Measurements from ENCODE around the gene LUZP1.

DNA sequence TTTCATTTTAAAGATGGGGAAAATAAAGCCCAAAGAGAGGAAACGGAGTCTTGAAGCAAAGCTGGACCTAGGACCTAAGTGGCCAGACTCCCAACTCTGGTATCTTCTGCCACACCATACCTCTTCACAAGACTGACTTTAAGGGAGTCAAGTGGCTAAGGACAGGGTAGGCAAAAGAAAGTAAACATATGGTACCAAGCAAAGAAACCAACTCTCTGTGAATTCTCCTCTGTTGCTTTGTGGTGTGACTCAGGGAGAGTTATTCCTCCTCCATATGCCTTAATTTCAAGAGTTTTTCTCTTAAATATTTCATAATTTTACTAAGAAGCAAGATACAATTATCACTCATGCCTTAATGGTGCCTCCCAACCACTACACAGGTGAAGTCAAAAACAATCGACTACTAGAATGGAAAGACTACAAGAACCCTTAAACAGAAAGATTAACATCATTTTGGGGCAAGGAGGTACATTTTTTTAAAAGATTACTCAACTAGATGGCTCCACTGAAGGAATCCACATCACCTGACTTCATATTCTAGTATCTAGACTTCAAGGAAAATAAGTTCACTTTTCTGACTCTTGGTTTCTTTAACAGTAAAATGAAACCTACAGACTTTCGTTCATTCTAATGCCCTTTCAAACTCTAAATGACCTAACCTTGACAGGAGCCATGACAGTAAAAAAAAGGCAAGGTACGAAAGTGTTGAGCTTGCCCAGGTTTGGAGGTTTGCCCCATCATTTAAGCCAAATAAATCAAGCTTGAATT is 44.2 kb downstream of the LUZP1 start:
- TF ChIP-seq, protein P1, sequence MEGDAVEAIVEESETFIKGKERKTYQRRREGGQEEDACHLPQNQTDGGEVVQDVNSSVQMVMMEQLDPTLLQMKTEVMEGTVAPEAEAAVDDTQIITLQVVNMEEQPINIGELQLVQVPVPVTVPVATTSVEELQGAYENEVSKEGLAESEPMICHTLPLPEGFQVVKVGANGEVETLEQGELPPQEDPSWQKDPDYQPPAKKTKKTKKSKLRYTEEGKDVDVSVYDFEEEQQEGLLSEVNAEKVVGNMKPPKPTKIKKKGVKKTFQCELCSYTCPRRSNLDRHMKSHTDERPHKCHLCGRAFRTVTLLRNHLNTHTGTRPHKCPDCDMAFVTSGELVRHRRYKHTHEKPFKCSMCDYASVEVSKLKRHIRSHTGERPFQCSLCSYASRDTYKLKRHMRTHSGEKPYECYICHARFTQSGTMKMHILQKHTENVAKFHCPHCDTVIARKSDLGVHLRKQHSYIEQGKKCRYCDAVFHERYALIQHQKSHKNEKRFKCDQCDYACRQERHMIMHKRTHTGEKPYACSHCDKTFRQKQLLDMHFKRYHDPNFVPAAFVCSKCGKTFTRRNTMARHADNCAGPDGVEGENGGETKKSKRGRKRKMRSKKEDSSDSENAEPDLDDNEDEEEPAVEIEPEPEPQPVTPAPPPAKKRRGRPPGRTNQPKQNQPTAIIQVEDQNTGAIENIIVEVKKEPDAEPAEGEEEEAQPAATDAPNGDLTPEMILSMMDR (IDR thresholded peaks at IDR 0.05) = no peak
- TF ChIP-seq POLR2AphosphoS5 (IDR thresholded peaks at IDR 0.05; ENCODE audit: low read depth, low read length) (no peak), SIN3A (IDR thresholded peaks at IDR 0.05; ENCODE audit: borderline replicate concordance, insufficient read depth, low read depth, low read length) (no peak)

All from Panc1 (cell line).